CD4-positive, alpha-beta T cell treated with Interleukin-1 beta for 1 hour (primary cell): ENCODE measurements around the gene SGPP2.
"Not testable (repeated sequence)": the region's sequence is repeated elsewhere in the genome, so short reads cannot be mapped to it uniquely, and the experiment has no call there.

Experiments used
- DNase-seq, 2 donors: peaks; one replicate each; pipeline ENCODE4 v3.0.0-alpha.2; 2020 to 2022

Gene SGPP2

GRCh38 chr2:222427646-222428301 lies 3.4 kb downstream of the SGPP2 start:
- DNase-seq: peak in 1 of 2 donors; percentile 20

- no peak for DNase-seq
Observed at GRCh38 chr2:222430071-222430470, 5.7 kb downstream of the SGPP2 start.

GRCh38 chr2:222430681-222431080 lies 6.3 kb downstream of the SGPP2 start:
- no peak for DNase-seq

GRCh38 chr2:222431869-222432268 lies 7.5 kb downstream of the SGPP2 start:
- DNase-seq: no peak

GRCh38 chr2:222433332-222434173 lies 9.2 kb downstream of the SGPP2 start:
- DNase-seq: no peak

GRCh38 chr2:222434204-222434603 lies 9.9 kb downstream of the SGPP2 start:
- no peak for DNase-seq

GRCh38 chr2:222435400-222436039 lies 11.2 kb downstream of the SGPP2 start:
- DNase-seq: not testable (repeated sequence)

- no peak for DNase-seq
Observed at GRCh38 chr2:222436040-222436413, 11.7 kb downstream of the SGPP2 start.

- no peak for DNase-seq
Observed at GRCh38 chr2:222439692-222440091, 15.3 kb downstream of the SGPP2 start.

- DNase-seq: no peak
Observed at GRCh38 chr2:222440673-222441422, 16.5 kb downstream of the SGPP2 start.

GRCh38 chr2:222442665-222443064 lies 18.3 kb downstream of the SGPP2 start:
- DNase-seq: no peak

- no peak for DNase-seq
Observed at GRCh38 chr2:222445227-222445626, 20.9 kb downstream of the SGPP2 start.

- no peak for DNase-seq
Observed at GRCh38 chr2:222447131-222447530, 22.8 kb downstream of the SGPP2 start.

- peak in 1 of 2 donors; percentile 17 for DNase-seq
Observed at GRCh38 chr2:222448748-222449181, 24.4 kb downstream of the SGPP2 start.

- no peak for DNase-seq
Observed at GRCh38 chr2:222450021-222450420, 25.7 kb downstream of the SGPP2 start.

- DNase-seq: no peak
Observed at GRCh38 chr2:222451224-222451674, 26.9 kb downstream of the SGPP2 start.

- no peak for DNase-seq
Observed at GRCh38 chr2:222452422-222452950, 28.1 kb downstream of the SGPP2 start.

GRCh38 chr2:222456479-222457077 lies 32.2 kb downstream of the SGPP2 start:
- no peak for DNase-seq

- no peak for DNase-seq
Observed at GRCh38 chr2:222459983-222460382, 35.6 kb downstream of the SGPP2 start.

- no peak for DNase-seq
Observed at GRCh38 chr2:222465746-222466145, 41.4 kb downstream of the SGPP2 start.

- DNase-seq: no peak
Observed at GRCh38 chr2:222468346-222468745, 44.0 kb downstream of the SGPP2 start.

GRCh38 chr2:222470802-222471468 lies 46.6 kb downstream of the SGPP2 start:
- DNase-seq: no peak
